GM18861 (cell line): Measurements from ENCODE around the gene AGO3.
"Not testable (repeated sequence)": the region's sequence is repeated elsewhere in the genome, so short reads cannot be mapped to it uniquely, and the experiment has no call there.

Source experiments
- ATAC-seq: cut with Tn5 transposase; IDR thresholded peaks from one replicate; pipeline ENCODE4 v1.9.1; 2021; ENCODE audit not compliant: unreplicated experiment

Gene AGO3

GRCh38 chr1:36006941-36007500 is 76.1 kb downstream of the AGO3 start:
- no peak for ATAC-seq

- no peak for ATAC-seq
These were observed 76.8 kb downstream of the AGO3 start for GRCh38 chr1:36007741-36008140.

GRCh38 chr1:36008546-36009197 is 77.8 kb downstream of the AGO3 start:
- ATAC-seq, result no peak

- no peak for ATAC-seq
These were observed 83.9 kb downstream of the AGO3 start for GRCh38 chr1:36014722-36015220.

GRCh38 chr1:36016686-36017085 is 85.8 kb downstream of the AGO3 start:
- no peak for ATAC-seq

- no peak for ATAC-seq
These were observed 92.3 kb downstream of the AGO3 start for GRCh38 chr1:36023098-36023769.

GRCh38 chr1:36024024-36024423 is 93.1 kb downstream of the AGO3 start:
- ATAC-seq, result not testable (repeated sequence)

- ATAC-seq, result no peak
These were observed 93.9 kb downstream of the AGO3 start for GRCh38 chr1:36024847-36025246.

GRCh38 chr1:36027766-36028165 is 96.9 kb downstream of the AGO3 start:
- no peak for ATAC-seq

- no peak for ATAC-seq
These were observed 100.5 kb downstream of the AGO3 start for GRCh38 chr1:36031441-36031840.

- ATAC-seq, result no peak
These were observed 103.8 kb downstream of the AGO3 start for GRCh38 chr1:36034692-36035091.

GRCh38 chr1:36035154-36035553 is 104.2 kb downstream of the AGO3 start:
- ATAC-seq, result no peak

GRCh38 chr1:36040238-36040637 is 109.3 kb downstream of the AGO3 start:
- no peak for ATAC-seq

- no peak for ATAC-seq
These were observed 120.9 kb downstream of the AGO3 start for GRCh38 chr1:36051821-36052220.

GRCh38 chr1:36053978-36054377 is 123.1 kb downstream of the AGO3 start:
- ATAC-seq, result no peak

GRCh38 chr1:36055706-36056105 is 124.8 kb downstream of the AGO3 start:
- no peak for ATAC-seq

- no peak for ATAC-seq
These were observed 131.4 kb downstream of the AGO3 start for GRCh38 chr1:36062315-36062714.

- ATAC-seq, result no peak
These were observed 137.0 kb downstream of the AGO3 start for GRCh38 chr1:36067871-36068270.

- no peak for ATAC-seq
These were observed 138.0 kb downstream of the AGO3 start for GRCh38 chr1:36068866-36069265.

GRCh38 chr1:36070349-36070748 is 139.4 kb downstream of the AGO3 start:
- no peak for ATAC-seq

GRCh38 chr1:36076979-36077573 is 146.2 kb downstream of the AGO3 start:
- ATAC-seq, result no peak

- ATAC-seq, result no peak
These were observed 149.3 kb downstream of the AGO3 start for GRCh38 chr1:36080236-36080635.
